HG02840 (cell line): ENCODE results near the gene CACNA2D1.

ENCODE experiments used
- ATAC-seq: cut with Tn5 transposase; IDR thresholded peaks from one replicate; pipeline ENCODE4 v1.9.1; 2021; ENCODE audit warnings: mild to moderate bottlenecking, moderate library complexity, moderate number of reproducible peaks; ENCODE audit not compliant: unreplicated experiment, low FRiP score

CACNA2D1 gene

DNA sequence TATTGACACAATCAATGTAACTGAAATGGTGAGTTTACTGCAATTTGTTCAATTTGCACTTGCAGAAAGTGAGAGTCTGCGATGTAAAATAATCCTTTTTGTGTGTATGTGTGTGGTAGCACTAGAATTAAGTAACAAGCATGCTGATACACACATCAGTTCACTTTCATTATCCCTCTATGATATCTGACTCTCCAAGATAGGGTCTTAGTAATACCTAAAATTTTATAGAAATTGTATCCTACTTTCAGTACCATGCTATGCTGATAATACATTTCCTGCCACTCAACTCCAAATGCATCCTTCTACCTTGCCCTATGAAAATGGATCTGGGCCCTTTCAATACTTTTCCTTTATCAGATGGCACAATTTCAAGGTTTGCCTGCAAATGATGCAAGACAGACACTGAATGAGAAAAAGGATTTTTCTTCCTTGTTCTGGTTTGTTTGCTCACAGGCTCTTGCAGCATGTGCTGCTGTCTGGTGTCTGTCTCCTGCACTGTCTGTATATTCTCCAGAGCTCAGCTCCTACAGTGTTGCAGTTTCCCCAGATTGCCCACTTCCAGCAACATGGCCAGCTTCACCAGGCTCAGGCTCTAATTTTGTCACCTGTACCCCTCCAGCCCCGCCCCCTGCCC, 375.8 kb downstream of the CACNA2D1 start:
- no peak for ATAC-seq

- no peak for ATAC-seq
These were observed 386.1 kb downstream of the CACNA2D1 start for GRCh38 chr7:82057476-82057875.

DNA sequence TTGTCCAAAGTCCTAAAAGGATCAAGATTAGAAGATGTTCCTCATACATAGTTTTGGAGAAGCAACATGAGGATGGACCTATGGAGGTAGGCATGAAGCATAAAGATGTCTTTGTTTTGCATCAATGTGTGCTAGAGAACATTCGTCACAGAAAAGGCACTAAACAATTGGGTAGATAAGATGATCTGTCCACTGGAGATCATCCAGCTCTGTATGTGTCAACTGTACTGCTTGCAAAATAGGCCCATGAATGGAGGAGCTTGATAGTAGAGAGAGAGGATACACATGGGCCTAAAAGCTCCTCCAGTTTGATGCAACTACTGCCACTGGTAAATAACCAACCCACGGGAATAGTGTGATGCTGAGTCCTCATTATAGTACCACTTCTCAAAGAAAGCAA, 387.3 kb downstream of the CACNA2D1 start:
- ATAC-seq = no peak

GRCh38 chr7:82054544-82054943, 389.0 kb downstream of the CACNA2D1 start:
- no peak for ATAC-seq

DNA sequence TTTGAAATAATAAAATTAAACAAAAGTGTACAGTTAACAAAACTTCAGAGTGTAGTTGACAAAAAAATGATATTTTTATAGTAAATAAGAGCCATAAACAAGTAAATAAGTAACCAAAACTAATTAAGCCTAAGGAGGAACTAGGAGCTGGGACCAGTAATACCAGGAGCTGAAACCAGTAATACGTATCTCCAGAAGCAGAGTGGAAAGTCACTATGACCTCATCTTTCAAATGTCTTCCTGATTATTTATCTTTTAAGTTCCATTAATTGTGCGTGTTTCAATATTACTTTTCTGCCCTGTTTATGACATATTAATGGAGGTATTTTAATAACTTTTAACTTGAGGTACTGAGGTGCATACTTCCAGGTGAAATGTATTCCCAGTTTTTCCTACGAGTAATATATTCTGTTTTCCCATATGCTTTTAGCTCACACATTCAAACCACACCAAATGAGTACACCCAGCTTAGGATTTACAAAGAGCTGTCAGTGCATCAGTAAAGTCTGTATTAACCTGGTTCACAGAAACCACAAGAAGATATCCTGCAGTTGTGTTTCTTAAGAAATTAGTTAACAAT, 390.0 kb downstream of the CACNA2D1 start:
- no peak for ATAC-seq

- no peak for ATAC-seq
These were observed 392.0 kb downstream of the CACNA2D1 start for GRCh38 chr7:82051601-82052000.

- no peak for ATAC-seq
These were observed 392.8 kb downstream of the CACNA2D1 start for GRCh38 chr7:82050792-82051191.

GRCh38 chr7:82049891-82050533, 393.6 kb downstream of the CACNA2D1 start:
- ATAC-seq = no peak

- no peak for ATAC-seq
These were observed 394.1 kb downstream of the CACNA2D1 start for GRCh38 chr7:82049442-82049841.

GRCh38 chr7:82044497-82045080, 399.0 kb downstream of the CACNA2D1 start:
- no peak for ATAC-seq

- no peak for ATAC-seq
These were observed 404.0 kb downstream of the CACNA2D1 start for GRCh38 chr7:82039621-82040020.

DNA sequence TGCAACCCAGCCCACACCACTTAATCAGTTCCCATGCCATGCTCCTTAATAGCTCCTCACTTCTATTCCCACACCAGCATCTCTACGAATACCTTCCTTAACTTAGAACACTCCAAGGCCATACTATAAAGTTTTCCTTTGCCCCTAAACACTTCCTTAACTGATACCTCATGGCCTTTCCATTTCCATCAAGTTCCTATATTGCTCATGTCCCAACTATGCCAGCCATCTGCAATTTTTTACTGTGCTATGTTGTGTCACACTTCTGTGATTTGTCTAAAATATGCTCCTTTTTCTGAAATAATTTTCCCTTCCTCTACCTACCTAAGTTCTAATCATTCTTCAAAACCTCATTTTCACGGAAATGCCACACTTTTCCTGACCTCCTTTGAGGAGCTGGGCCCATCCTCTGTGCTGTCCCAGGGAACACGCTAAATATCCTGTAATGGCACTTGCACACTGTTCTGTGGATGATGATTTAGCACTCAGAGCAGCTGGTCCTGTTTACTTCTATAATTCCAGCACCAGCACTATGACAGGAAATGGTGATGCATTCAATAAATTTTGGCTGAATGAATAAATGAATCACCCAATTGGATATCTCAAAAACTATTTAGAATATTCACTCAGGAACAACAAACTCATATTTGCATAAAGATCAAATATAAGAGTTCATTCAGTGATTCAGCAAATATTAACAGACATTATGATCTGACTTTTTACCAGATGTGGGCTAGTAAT, 407.3 kb downstream of the CACNA2D1 start:
- no peak for ATAC-seq

DNA sequence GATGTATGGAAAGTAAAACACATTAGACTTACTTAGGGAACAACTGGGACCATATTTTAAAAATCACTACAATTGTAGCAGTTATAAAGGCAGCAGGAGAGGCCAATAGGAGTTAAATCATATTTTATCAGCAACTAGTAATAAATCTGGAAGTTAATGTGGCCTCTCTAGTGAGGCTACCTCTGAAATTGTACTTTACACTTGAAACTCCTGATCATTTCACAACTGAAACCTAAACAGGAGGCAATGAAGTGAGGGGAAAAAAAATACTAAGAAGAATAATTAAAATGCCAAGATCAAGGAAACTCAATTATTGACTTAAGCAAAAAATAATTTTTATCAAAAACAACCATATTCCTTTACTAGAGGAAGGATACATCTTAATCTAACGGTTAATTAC, 408.1 kb downstream of the CACNA2D1 start:
- no peak for ATAC-seq

- no peak for ATAC-seq
These were observed 410.7 kb downstream of the CACNA2D1 start for GRCh38 chr7:82032901-82033300.

DNA sequence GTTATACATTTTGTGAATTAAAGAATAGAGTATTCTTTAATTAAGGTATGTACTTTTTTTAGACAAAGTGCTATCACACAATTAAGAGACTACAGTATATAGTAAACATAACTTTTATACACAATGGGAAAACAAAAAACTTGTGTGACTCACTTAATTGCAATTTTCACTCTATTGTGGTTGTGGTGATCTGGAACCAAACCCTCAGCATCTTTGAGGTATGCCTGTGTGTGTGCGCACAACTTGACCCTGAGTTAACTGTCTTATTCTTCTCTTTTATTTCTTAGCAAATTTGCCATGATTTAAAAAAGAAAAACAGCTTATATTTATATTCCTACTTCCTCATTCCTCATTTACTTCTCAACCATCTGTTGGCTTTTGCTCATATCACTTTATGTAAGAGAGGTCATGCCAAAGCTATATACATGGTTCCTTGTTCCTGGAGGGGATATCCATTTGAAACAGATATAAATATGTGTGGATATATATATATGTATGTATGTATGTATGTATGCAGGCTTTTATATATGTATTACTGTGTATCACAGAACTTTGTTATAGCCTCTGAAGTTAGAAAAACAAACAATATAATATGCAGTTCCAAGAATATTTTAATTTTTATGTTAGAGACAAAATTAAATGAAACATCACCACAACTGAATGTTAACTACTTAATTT, 414.2 kb downstream of the CACNA2D1 start:
- ATAC-seq = no peak

DNA sequence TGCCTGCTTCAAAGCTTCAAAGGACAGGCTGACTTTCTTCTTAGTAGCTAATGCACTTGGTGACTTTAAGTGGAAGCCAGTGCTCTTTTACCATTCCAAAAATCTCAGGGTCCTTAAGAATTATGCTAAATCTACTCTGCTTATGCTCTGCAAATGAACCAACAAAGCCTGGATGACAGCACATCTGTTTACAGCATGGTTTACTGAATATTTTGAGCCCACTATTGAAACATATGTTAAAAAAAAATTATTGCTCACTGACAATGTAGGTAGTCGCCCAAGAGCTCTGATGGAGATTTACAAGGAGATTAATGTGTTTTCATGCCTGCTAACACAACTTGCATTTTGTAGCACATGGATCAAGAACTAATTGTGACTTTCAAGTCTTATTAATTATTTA, 415.5 kb downstream of the CACNA2D1 start:
- no peak for ATAC-seq

- ATAC-seq = no peak
These were observed 421.9 kb downstream of the CACNA2D1 start for GRCh38 chr7:82021713-82022112.

DNA sequence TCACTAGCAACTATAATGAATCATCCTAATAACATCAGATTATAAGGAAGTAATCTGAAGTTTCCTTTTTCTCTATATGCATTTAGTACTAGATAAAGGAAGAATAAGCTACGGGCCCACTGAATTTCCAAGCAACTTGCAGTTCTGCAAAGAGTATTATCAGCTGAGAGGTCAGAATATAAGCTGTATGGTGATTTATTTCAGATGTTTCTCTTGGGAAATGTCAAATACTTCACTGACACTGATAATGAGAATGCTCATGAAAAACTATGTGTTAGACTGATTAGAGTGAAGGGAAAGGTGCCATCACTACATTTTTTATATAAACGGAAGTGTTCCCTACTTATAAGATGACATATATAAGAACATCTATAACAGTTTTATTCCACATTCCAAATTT, 422.5 kb downstream of the CACNA2D1 start:
- no peak for ATAC-seq

DNA sequence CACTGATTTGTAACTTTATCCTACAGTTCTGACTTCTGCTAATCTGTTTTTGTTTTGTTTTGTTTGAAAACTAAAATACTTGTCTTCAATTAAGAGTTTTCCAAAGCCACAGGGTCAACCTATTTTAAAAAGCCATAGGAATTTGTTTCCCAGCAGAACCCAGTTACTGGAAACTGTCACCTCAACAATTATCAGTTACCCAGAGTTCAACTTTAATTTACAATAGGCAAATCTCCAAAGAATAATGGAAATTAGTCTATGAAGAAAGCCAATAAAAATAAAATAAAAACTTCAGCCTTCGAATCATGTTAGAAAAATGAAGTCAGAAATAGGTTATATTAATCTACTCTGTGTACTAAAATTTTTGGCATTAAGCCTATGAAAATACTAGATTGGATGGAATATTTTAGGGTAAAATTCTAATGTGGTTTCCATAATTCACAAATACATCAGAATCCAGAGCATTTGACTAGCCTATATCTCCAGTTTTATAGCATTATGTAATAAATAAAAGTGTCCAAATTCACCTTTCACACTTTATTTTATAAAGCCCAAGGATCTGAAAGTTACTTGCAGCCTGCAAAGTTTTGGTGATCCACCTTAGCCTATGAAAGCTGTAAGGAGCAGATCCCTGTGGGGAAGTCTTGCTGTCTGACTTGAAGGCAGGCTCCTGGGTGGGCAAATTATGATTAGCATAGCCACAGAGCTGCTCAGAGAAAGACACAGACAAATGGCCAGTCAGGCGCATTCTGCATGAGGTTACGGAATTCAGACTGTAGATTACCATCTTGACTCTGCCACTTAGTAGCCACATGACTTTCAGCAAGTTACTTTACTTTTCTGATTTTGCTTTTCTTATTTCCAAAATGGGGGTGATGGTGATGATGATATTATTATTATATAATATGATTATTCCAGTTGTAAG, 423.8 kb downstream of the CACNA2D1 start:
- ATAC-seq = no peak
